ENCODE measurements around the gene COG8. TPM values are rescaled to one million over a fixed set of nuclear protein-coding genes. Genes with fewer than 3 reads are reported as not detected.
A peak's percentile ranks its signal among the peaks of the same experiment; 100 is the strongest.

COG8 gene
- total RNA-seq, 3 donors from 2014 or later (not counting 1 experiment from before 2014, with no cell fraction given): 26.3 to 34.6 (median 29.0) TPM

DNA sequence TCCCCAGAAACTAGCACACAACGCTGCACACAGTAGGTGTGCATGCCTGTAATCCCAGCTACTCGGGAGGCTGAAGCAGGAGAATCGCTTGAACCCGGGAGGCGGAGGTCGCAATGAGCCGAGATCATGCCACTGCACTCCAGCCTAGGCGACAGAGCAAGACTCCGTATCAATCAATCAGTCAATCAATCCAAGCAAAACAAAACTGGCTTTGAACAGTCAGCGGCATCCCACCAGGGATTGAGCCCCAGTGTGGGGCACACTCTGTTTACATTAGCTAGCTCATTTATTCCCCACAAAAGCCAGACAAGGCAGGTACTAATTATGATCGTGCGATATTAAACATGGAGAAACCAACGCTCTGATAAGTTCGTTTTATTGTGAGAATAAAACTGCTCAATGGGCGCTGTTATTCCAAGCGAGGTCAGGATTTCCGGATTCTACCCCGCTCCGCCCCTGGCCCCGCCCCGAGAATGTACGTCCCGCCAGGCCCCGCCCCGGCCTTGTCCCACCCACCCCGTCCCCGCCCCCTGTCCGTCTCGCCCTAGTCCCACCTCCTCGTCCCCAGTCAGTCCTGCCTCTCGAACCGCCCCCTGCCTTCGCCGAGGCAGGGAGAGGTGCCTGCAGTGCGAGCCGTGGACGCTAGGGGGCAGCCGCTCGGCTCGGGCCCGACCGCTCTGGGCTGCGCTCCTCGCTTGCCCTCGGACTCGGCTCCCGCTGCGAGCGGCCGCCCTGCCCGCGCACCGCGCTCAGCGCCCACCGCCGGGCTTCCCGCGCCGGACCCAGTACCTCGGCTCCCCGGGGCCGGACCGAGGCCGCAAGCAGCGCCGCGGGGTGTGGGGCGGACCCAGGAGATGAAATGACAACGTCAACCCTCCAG lies 28.5 kb downstream of the COG8 start, which contains the start of gene VPS4A:
Gene VPS4A (plus strand): TSS at position 698 of the 880 bp plus-strand sequence. CDS start 162 bp downstream, at position 860.
- intact Hi-C loops (cut with micrococcal nuclease): loop anchor here (1.0 kb wide), 1 partner anchor 28 kb away; the partner anchor contains the start of genes COG8 and NIP7

GRCh38 chr16:69309316-69309715 lies 30.0 kb downstream of the COG8 start:
- peak overlapping the region; percentile 7 to 10 for H3K27ac Mint-ChIP-seq
- no peak overlapping the region for H3K27ac ChIP-seq (ENCODE audit: low read length)
- H3K9me3 ChIP-seq (ENCODE audit: control insufficient read depth, insufficient read depth, low read length): no peaks in the 10 kb centered on the region
- no peak overlapping the region for H3K4me3 ChIP-seq (ENCODE audit: low read length)
- peaks cover 21 to 28% of the 10 kb centered on the region in 2 donors for H3K4me1 Mint-ChIP-seq
- DNase-seq: no peak
- H3K9me3 Mint-ChIP-seq: no peaks in the 10 kb centered on the region
- H3K4me3 Mint-ChIP-seq: peak overlapping the region; percentile 31
- intact Hi-C loops (cut with micrococcal nuclease): no loop called here
- peaks cover under 1% of the 10 kb centered on the region for H3K36me3 ChIP-seq (ENCODE audit: control insufficient read depth, insufficient read depth, low read length)
- ATAC-seq: no peak
- H3K36me3 Mint-ChIP-seq: no peaks in the 10 kb centered on the region
- 93% methylated on average over 11 of the region's 12 CpGs for whole genome bisulfite sequencing (ENCODE audit: insufficient coverage)
- no peaks in the 10 kb centered on the region for H3K27me3 Mint-ChIP-seq (ENCODE audit: low read depth in 2 of 2)
- H3K27me3 ChIP-seq (ENCODE audit: control insufficient read depth, insufficient read depth, low read length): no peaks in the 10 kb centered on the region
- peaks cover 20% of the 10 kb centered on the region for H3K4me1 ChIP-seq (ENCODE audit: control insufficient read depth, insufficient read depth, low read length)
- TF ChIP-seq CTCF (IDR thresholded peaks at IDR 0.05): no peak

More for the DNA sequence above, 28.5 kb downstream of the COG8 start, which contains the start of gene VPS4A:
- peak; percentile 85 for TF ChIP-seq CTCF (IDR thresholded peaks at IDR 0.05)
- ATAC-seq: peak; percentile 95 to 100 (median 97)
- Mint-ChIP-seq H3K27ac (peak within 1 kb of the TSS; percentile 90 to 93), H3K27me3 (ENCODE audit: low read depth in 2 of 2) (no peaks in the 10 kb centered on the region), H3K9me3 (no peaks in the 10 kb centered on the region), H3K4me3 (peak within 1 kb of the TSS; percentile 98), H3K4me1 (peaks cover 21 to 32% of the 10 kb centered on the region in 2 donors), H3K36me3 (no peaks in the 10 kb centered on the region)
- peaks cover 14% of the 10 kb centered on the region for H3K36me3 ChIP-seq (ENCODE audit: control insufficient read depth, insufficient read depth, low read length)
- peaks cover 20% of the 10 kb centered on the region for H3K4me1 ChIP-seq (ENCODE audit: control insufficient read depth, insufficient read depth, low read length)
- H3K9me3 ChIP-seq (ENCODE audit: control insufficient read depth, insufficient read depth, low read length): no peaks in the 10 kb centered on the region
- peak; percentile 98 for DNase-seq
- WGBS (ENCODE audit: insufficient coverage): 10% methylated on average over 67 of the region's 70 CpGs
- H3K27ac ChIP-seq (ENCODE audit: low read length): peak within 1 kb of the TSS; percentile 78
- peak within 1 kb of the TSS; percentile 55 for H3K4me3 ChIP-seq (ENCODE audit: low read length)
- no peaks in the 10 kb centered on the region for H3K27me3 ChIP-seq (ENCODE audit: control insufficient read depth, insufficient read depth, low read length)

- Histone ChIP-seq H3K27me3 (ENCODE audit: control insufficient read depth, insufficient read depth, low read length) (no peaks in the 10 kb centered on the region), H3K27ac (ENCODE audit: low read length) (no peak overlapping the region), H3K4me3 (ENCODE audit: low read length) (no peak overlapping the region), H3K9me3 (ENCODE audit: control insufficient read depth, insufficient read depth, low read length) (no peaks in the 10 kb centered on the region), H3K36me3 (ENCODE audit: control insufficient read depth, insufficient read depth, low read length) (no peaks in the 10 kb centered on the region), H3K4me1 (ENCODE audit: control insufficient read depth, insufficient read depth, low read length) (peaks cover 18% of the 10 kb centered on the region)
- H3K9me3 Mint-ChIP-seq: no peaks in the 10 kb centered on the region
- ATAC-seq (no peak), DNase-seq (no peak)
- H3K36me3 Mint-ChIP-seq: no peaks in the 10 kb centered on the region
- peaks cover 14% of the 10 kb centered on the region in 2 donors for H3K4me1 Mint-ChIP-seq
- no peaks in the 10 kb centered on the region for H3K27me3 Mint-ChIP-seq (ENCODE audit: low read depth in 2 of 2)
- intact Hi-C loops (cut with micrococcal nuclease): no loop called here
- 97% methylated on average over 2 of the region's 2 CpGs for WGBS (ENCODE audit: insufficient coverage)
- H3K4me3 Mint-ChIP-seq: no peak overlapping the region
- no peak overlapping the region for H3K27ac Mint-ChIP-seq
- no peak for TF ChIP-seq CTCF (IDR thresholded peaks at IDR 0.05)
These were observed 31.5 kb downstream of the COG8 start for GRCh38 chr16:69307856-69308255.
